Measurements from ENCODE around the gene TREX2. TPM values are rescaled to one million over a fixed set of nuclear protein-coding genes. Genes with fewer than 3 reads are reported as not detected.

Gene TREX2
- total RNA-seq, 1 experiment from 2014 or later, result 1.1 TPM

GRCh38 chrX:153475271-153475670, 29.4 kb upstream of the TREX2 start:
- no peak overlapping the region for H2BK12ac ChIP-seq (ENCODE audit: insufficient read length, low read depth, low read length)
- no peak overlapping the region for H3K4ac ChIP-seq (ENCODE audit: low read depth, low read length)
- H4K20me1 ChIP-seq (ENCODE audit: control insufficient read depth, insufficient read depth, insufficient read length), result no peaks in the 10 kb centered on the region
- no peak overlapping the region for H2AK5ac ChIP-seq (ENCODE audit: insufficient read length, low read length)
- H3K27me3 Mint-ChIP-seq (ENCODE audit: low read depth), result peaks cover 34% of the 10 kb centered on the region
- H3K9me3 ChIP-seq (ENCODE audit: control insufficient read depth, low read depth, low read length), result peaks cover 16% of the 10 kb centered on the region
- no peak overlapping the region for H3K14ac ChIP-seq (ENCODE audit: insufficient read depth, low read length)
- peaks cover 3% of the 10 kb centered on the region for H3K27me3 ChIP-seq (ENCODE audit: insufficient read depth, low read length)
- no peak overlapping the region; a peak in 1 of 5 replicates for H3K4me3 Mint-ChIP-seq
- H3K9ac ChIP-seq (ENCODE audit: extremely low read depth, insufficient read length, low read length), result no peak overlapping the region
- H2BK5ac ChIP-seq (ENCODE audit: insufficient read length, low read length), result no peak overlapping the region
- no peak overlapping the region for H2BK120ac ChIP-seq (ENCODE audit: low read depth, low read length, poor library complexity, severe bottlenecking)
- H3K23me2 ChIP-seq (ENCODE audit: insufficient read length, low read depth, low read length, poor library complexity, severe bottlenecking), result no peaks in the 10 kb centered on the region
- no CpG with 5 or more reads among the region's 7 CpGs for WGBS (ENCODE audit: extremely low coverage, insufficient read length, low lambda C conversion rate)
- no peak overlapping the region for H3K27ac Mint-ChIP-seq
- H4K91ac ChIP-seq (ENCODE audit: insufficient read length, low read depth, low read length), result no peak overlapping the region
- DNase-seq, result no peak
- no peak overlapping the region for H3K18ac ChIP-seq (ENCODE audit: insufficient read length, low read depth, low read length)
- H3K79me1 ChIP-seq (ENCODE audit: insufficient read depth, low read depth, low read length, poor library complexity, severe bottlenecking), result no peaks in the 10 kb centered on the region
- H2AFZ ChIP-seq (ENCODE audit: low read length), result no peak overlapping the region
- H3K27ac ChIP-seq (ENCODE audit: insufficient read length, low read depth, low read length), result no peak overlapping the region
- no peak overlapping the region for H3K23ac ChIP-seq (ENCODE audit: insufficient read length, low read depth, low read length)
- no peak overlapping the region for H3T11ph ChIP-seq (ENCODE audit: low read length)
- peaks cover 2% of the 10 kb centered on the region in 2 experiments; a peak in 3 of 4 replicates for H3K4me1 Mint-ChIP-seq
- H4K5ac ChIP-seq (ENCODE audit: insufficient read length, low read depth, low read length), result no peak overlapping the region
- H3K4me1 ChIP-seq (ENCODE audit: insufficient read depth, low read length), result no peaks in the 10 kb centered on the region; the same call in 1 of the 2 replicates
- no peak overlapping the region for H2BK20ac ChIP-seq (ENCODE audit: low read depth, low read length, poor library complexity, severe bottlenecking)
- no peak overlapping the region for H3K56ac ChIP-seq (ENCODE audit: insufficient read length, low read depth, low read length)
- peaks cover 43 to 65% of the 10 kb centered on the region in 2 experiments for H3K9me3 Mint-ChIP-seq
- no peak overlapping the region for H4K8ac ChIP-seq (replicated peaks; ENCODE audit: insufficient read length, low read depth, low read length)
- no peak overlapping the region for H3K4me2 ChIP-seq (ENCODE audit: insufficient read depth, insufficient read length, low read length)
- TF ChIP-seq CTCF (conservative IDR thresholded peaks at IDR 0.05), result no peak
- peaks cover 0 to 9% (median 3%) of the 10 kb centered on the region in 3 experiments; a peak in 3 of 7 replicates for H3K36me3 Mint-ChIP-seq (ENCODE audit: insufficient read depth in 1 of 3, low read depth in 3 of 3)
- no peak overlapping the region for H2BK15ac ChIP-seq (ENCODE audit: low read depth, low read length)
- no peaks in the 10 kb centered on the region for H3K79me2 ChIP-seq (ENCODE audit: insufficient read depth, low read length)

Measured in H9 (cell line).